ENCODE results near the gene OR2B6. TPM values are rescaled to one million over a fixed set of nuclear protein-coding genes. Genes with fewer than 3 reads are reported as not detected.

OR2B6 gene
- total RNA-seq, 1 donor from 2014 or later = not detected

DNA sequence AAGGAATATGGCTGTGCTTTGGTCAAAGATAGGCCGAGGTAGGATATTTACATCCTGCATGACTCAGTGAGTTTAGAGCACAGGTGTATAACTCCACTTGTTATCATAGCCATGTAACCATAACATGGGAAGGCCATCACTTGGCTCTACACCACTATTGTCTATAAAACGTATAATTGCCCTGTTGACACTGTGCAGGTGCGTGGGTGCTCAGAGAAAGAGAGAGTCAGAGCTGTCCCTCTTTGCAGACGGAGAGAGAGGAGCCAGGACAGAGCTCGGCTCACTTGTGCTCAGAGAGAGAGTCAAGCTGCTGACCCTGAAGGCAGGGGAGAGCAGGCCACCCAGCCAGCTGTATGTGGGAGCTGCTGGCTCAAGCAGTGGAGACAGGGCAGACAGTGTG, 46.0 kb downstream of the OR2B6 start:
- no peak overlapping the region for H3K27ac Mint-ChIP-seq
- H3K36me3 Mint-ChIP-seq (ENCODE audit: low read depth) = no peaks in the 10 kb centered on the region
- no peaks in the 10 kb centered on the region for H3K4me1 Mint-ChIP-seq (ENCODE audit: low read depth)
- no peak overlapping the region for H3K4me3 Mint-ChIP-seq (ENCODE audit: low read depth)
- no peak for DNase-seq (ENCODE audit: low spot score)
- H3K27me3 Mint-ChIP-seq (ENCODE audit: low read depth) = peaks cover 3% of the 10 kb centered on the region
- intact Hi-C loops (cut with micrococcal nuclease) = no loop called here
- no peaks in the 10 kb centered on the region for H3K9me3 Mint-ChIP-seq

GRCh38 chr6:28003661-28004060, 46.6 kb downstream of the OR2B6 start:
- peaks cover 3% of the 10 kb centered on the region for H3K27me3 Mint-ChIP-seq (ENCODE audit: low read depth)
- no peaks in the 10 kb centered on the region for H3K36me3 Mint-ChIP-seq (ENCODE audit: low read depth)
- no peaks in the 10 kb centered on the region for H3K4me1 Mint-ChIP-seq (ENCODE audit: low read depth)
- H3K9me3 Mint-ChIP-seq = no peaks in the 10 kb centered on the region
- intact Hi-C loops (cut with micrococcal nuclease) = no loop called here
- no peak for DNase-seq (ENCODE audit: low spot score)
- H3K4me3 Mint-ChIP-seq (ENCODE audit: low read depth) = no peak overlapping the region
- H3K27ac Mint-ChIP-seq = no peak overlapping the region

GRCh38 chr6:28004350-28005151, 47.5 kb downstream of the OR2B6 start:
- intact Hi-C loops (cut with micrococcal nuclease) = no loop called here
- peaks cover 4% of the 10 kb centered on the region for H3K27me3 Mint-ChIP-seq (ENCODE audit: low read depth)
- no peak for DNase-seq (ENCODE audit: low spot score)

DNA sequence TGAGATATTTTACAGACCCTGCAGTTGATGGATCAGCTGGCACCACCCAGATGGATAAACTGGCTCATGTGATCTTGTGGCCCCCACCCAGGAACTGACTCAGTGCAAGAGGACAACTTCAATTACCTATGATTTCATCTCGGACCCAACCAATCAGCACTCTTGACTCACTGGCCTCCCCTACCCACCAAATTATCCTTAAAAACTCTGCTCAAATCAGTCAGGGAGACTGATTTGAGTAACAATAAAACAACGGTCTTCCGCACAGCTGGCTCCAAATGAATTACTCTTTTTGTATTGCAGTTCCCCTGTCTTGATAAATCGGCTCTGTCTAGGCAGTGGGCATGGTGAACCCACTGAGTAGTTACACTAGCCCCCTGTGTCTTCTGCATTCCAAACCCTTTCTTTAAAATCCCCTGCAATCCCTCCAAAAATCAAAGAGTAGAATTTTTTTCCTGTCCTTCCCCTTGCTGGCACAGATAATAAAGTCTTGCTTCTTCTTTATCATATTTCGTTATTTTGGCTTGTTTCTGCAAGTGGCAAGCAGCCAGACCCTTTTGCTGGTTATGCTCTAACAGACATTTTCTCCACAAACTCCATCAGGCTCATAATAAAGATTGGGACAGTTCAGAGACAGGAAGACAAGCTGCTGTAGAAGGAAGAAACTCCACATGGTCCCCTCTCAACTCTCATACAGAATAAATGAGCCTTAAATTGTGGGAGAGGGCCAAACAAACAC, 48.3 kb downstream of the OR2B6 start:
- H3K27me3 Mint-ChIP-seq (ENCODE audit: low read depth) = peaks cover 4% of the 10 kb centered on the region
- no peaks in the 10 kb centered on the region for H3K4me1 Mint-ChIP-seq (ENCODE audit: low read depth)
- no peaks in the 10 kb centered on the region for H3K9me3 Mint-ChIP-seq
- intact Hi-C loops (cut with micrococcal nuclease) = no loop called here
- no peak overlapping the region for H3K27ac Mint-ChIP-seq
- no peak for DNase-seq (ENCODE audit: low spot score)
- H3K36me3 Mint-ChIP-seq (ENCODE audit: low read depth) = no peaks in the 10 kb centered on the region
- no peak overlapping the region for H3K4me3 Mint-ChIP-seq (ENCODE audit: low read depth)

More at GRCh38 chr6:28004350-28005151, 47.5 kb downstream of the OR2B6 start:
- Mint-ChIP-seq H3K36me3 (ENCODE audit: low read depth) (no peaks in the 10 kb centered on the region), H3K4me3 (ENCODE audit: low read depth) (no peak overlapping the region), H3K27ac (no peak overlapping the region), H3K9me3 (no peaks in the 10 kb centered on the region), H3K4me1 (ENCODE audit: low read depth) (no peaks in the 10 kb centered on the region)

DNA sequence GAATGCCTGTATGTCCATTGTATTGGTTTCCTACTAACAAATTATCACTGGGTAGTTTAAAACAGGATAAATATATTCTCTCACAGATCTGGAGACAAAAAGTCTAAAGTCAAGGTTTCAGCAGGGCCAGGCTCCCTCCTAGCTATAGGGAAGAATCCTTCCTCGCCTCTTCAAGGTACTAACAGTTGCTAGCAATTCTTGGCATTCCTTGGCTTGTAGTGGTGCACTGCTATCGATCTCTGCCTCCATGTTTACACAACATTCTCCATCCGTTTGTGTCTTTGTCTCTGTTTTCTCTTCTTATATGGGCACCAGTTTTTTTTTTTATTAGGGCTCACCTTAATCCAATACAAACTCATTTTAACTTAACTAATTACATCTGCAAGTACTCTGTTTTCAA, 48.9 kb downstream of the OR2B6 start:
- Mint-ChIP-seq H3K4me3 (ENCODE audit: low read depth) (no peak overlapping the region), H3K36me3 (ENCODE audit: low read depth) (no peaks in the 10 kb centered on the region), H3K9me3 (no peaks in the 10 kb centered on the region), H3K4me1 (ENCODE audit: low read depth) (no peaks in the 10 kb centered on the region), H3K27me3 (ENCODE audit: low read depth) (peaks cover 4% of the 10 kb centered on the region), H3K27ac (no peak overlapping the region)
- intact Hi-C loops (cut with micrococcal nuclease) = no loop called here
- DNase-seq (ENCODE audit: low spot score) = no peak

Other genes with a start within 250 kb of the OR2B6 start
- not detected in 2 replicates for gene OR2B2, start 44.8 kb upstream of the OR2B6 start, total RNA-seq
- 0.34 TPM in 2 replicates for gene ZNF165, start 123.3 kb downstream of the OR2B6 start, total RNA-seq
- 4.0 TPM in 2 replicates for gene ZSCAN16, start 167.4 kb downstream of the OR2B6 start, total RNA-seq
- 17.9 and 20.8 TPM in 2 replicates for gene ZKSCAN8, start 184.6 kb downstream of the OR2B6 start, total RNA-seq